Hippocampal formation (tissue), 2 donors: ENCODE data around the gene FH.

ENCODE experiments used
- DNase-seq, 2 donors: peaks; one replicate each; lab custom pipeline; 2025; lab: John Stamatoyannopoulos, UW

FH gene

DNA sequence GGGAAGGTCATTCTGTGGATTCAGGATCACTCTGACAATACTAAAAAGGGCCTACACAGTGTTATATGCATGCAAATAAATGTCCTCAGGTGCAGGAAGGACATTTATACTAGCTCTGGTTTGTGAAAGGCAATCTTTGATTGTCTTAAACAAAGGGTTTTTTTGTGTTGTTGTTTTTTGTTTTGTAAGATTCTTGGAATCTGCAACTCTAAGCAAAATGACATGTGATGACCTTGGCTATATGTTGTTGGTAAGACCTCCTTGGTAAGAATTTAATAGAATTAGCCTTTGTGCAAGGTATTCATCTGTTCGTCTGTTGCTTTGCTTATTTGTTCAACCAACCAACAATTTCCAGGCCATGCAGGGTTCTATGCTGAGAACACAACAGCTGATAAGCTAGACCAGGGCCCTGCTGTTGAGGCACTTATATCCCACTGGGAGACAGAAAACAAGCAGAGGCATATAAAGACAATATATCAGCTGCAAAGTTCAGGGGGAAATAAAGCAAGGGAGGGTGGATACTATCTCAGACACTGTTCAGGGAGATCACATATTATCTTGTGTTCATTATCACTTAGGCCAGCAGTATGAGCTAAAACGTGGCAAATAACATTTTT is 60.3 kb downstream of the FH start:
- no peak for DNase-seq

DNA sequence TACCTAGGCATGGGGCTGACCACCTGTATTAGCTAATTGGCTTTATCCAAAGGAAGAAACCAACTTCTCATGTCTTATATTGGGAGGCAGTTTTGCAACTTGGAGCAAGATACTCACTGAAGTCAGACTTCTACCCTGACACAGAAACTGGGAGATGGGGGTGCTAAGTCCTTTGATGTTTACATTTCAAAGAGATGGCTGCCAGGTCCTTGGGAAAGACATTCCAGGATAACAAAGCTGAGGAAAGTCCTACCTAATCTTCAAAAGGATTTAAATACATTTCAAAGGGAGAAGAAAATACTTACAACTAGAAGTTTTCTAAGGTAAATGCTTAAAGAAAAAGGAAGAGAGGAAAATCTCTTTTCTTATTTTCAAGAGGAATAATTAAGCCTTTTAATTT is 62.1 kb downstream of the FH start:
- DNase-seq: no peak

DNA sequence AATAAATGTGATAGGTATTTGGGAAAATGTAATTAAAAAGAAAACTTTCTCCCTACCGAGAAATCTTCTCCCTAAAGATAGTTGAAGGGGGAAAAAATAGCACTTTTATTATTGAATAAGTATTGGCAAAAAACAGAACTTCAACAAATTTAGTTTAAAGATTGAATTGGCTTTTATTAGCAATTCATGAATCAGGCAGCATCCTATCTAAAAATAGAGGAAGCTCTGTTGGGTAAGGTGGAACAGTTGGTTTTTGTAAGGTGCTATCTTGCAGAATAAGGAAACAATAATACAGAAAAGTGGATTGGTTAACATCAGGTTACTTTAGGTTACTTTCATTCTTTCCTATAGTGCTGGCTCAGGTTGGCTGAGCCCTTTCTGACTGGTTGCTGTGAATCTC is 62.8 kb downstream of the FH start:
- no peak for DNase-seq

DNA sequence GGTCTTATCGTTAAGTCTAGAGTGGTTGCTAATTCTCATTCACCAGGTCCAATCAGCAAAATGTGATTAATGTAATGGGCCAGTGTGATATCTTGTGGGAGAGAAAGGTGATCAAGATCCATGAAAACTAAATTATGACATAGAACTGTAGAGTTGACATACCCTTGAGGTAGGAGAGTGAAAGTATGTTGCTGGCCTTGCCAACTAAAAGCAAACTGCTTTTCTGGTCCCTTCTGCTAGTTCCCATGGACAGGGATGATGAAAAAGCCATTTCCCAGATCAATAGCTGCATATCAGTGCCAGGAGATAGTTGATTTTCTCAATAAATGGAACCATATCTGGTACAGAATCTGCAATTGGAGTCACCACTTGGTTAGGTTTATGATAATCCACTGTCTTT is 65.8 kb downstream of the FH start:
- DNase-seq: no peak

DNA sequence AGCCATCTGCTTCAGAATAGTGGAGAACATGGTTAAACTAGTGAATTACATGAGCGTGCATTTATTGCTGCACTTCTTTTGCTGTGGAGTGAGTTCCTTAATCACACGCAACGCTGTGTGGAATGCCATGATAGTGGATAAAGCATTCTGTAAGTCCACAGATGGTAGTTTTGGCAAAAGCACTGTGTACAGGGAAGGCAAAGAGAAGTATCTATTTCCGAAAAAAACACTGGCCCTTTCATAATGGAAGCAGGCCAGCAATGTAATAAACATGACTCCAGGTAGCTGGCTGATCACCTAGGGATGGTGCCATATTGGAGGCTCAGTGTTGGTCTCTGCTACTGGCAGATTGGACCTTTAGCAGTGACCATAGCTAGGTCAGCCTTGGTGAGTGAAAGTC is 67.6 kb downstream of the FH start:
- no peak for DNase-seq
